HG03108 (cell line): Measurements from ENCODE around the gene IGF1.
"Not testable (repeated sequence)": the region's sequence is repeated elsewhere in the genome, so short reads cannot be mapped to it uniquely, and the experiment has no call there.

ENCODE experiments used
- ATAC-seq: cut with Tn5 transposase; IDR thresholded peaks from one replicate; pipeline ENCODE4 v1.9.1; 2021; ENCODE audit warnings: moderate library complexity; ENCODE audit not compliant: unreplicated experiment

The IGF1 gene

DNA sequence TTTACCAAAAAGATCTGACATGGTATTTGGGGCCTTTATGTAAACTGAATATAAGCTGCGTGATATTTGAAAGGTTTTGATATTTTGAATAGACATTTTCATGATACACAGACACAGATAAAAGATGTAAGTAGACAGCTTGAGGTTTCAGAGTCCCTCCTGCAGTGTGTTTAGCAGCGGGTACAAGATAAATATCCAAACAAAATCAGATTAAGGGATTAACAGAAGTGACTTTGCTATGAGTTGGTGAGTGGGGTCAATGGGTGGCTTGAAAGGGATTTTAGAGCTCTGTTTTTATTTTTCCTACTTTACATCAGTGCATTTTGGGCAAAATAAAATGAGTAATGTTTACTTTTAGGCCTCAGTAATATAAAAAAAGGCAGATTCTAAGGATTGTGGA lies 84.1 kb downstream of the IGF1 start:
- no peak for ATAC-seq

DNA sequence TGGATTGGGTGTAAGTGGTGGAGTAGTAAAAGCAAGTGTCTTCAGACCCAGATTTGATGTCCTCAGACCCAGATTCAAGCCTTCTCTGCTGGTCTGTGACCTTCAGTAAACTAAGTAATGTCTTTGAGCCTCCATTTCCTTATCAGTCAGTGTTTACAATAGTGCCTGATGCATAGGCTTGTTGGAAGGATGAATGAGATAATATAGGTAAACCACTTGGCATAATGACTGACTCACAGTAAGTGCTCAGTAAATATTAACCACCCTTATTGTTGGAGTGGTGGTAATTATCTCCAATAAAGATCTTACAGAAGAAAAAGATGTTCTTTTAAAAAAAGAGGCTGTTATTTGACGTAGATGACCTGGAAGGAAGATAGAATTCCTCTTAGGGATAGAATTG lies 86.2 kb downstream of the IGF1 start:
- no peak for ATAC-seq

DNA sequence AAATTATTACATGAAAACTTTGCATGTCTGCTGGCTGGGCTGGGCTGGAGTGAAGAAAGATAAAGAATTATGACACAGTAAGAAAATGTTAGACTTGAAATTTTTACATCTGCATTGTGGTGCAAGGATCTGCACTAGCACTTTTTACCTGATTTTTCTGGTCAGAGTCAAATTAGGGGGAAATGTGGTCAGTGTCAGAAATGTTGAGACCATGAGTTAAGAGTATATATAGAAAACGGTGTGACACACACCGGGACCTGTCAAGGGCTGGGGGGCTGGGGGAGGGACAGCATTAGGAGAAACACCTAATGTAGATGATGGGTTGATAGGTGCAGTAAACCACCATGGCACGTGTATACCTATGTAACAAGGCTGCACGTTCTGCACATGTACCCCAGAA lies 90.3 kb downstream of the IGF1 start:
- no peak for ATAC-seq

DNA sequence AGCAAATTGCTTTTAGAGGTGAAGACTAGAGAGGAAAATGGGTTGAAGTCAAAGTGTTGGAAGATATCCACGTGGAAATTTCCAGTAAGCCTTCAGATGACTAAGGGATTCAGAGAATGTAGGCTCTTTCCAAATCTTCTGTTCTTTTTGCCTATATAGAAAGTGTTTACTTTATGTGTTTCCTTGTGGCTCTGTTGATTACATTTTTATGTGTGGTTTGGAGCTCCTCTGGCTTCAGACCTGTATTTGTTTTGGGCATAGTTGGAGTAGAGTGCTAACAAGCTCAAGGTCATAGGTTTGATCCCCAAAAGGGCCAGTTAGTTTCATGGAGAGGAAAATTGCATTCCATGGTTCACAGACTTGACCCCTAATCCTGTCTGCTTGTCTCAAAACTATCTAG lies 91.9 kb downstream of the IGF1 start:
- ATAC-seq: no peak

DNA sequence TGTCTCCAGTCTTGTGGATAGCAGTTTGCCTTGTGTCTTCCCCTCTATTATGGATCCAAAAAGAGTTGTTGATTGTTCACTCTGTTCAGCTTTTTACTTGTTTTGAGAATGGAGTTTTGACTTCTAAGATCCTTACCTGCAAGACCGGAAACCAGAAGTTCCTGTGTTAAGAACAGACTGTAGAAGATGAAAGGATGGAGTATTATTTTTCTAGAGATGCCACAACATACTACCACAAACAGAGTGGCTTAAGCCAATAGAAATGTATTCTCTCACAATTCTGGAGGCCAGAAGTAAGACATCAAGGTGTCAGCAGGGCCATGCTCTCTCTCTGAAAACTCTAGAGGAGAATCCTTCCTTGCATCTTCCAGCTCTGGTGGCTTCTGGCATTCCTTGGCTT lies 95.0 kb downstream of the IGF1 start:
- ATAC-seq: no peak

DNA sequence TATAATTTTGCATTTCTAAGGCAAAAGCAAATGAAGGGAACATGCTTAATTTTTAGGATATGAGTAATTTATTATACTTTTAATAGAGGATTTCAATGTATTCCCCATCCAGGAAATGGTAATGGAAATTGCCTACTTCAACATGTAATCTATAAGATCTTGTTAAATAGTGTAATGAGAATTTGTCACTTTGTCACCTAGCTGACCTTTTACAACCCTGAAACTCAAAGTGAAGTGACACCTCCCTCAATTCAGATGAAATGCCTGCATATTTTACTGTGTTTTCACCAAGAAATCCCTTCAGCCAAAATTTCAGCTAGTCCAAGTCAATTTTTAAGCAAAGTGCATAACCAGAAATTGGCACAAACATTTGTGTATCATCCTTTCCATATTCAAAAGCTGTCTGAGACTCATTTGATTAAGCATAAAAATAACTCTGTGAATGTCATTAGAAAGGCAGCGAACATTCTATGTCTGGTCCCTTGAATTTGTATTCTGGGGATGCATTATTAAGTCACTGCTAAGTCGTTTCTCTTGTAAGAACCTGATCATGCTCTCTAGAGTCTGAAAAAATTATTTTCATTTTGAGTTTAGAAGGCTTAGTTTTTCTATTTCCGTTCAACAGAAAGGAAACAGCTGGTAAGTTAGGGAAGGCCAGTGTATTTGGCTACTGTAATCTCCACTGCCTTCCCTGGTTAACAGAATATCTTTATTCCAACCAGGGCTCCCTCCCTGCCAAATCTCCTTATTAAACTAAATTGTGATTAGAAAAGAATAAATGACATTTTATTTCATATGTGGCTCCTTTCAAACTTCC lies 100.8 kb downstream of the IGF1 start:
- ATAC-seq: no peak

DNA sequence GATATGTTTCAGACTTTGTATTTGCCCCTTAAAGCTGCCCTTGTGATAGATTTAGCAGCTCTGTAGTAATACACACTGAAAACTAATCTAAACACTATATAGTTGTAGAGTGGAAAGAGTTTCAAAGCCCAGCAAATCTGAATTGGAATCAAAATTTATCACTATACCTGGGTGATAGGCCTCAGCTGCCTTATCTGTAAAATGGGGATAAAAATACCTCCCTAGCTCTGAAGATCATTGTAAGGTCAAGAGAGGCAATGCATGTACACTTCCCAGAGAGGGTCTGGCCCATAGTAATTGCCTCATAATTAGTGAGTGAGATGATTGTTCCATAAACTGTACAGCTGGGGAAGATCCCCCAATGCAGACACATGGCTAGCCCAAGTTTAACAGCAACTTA lies 103.6 kb downstream of the IGF1 start:
- no peak for ATAC-seq

DNA sequence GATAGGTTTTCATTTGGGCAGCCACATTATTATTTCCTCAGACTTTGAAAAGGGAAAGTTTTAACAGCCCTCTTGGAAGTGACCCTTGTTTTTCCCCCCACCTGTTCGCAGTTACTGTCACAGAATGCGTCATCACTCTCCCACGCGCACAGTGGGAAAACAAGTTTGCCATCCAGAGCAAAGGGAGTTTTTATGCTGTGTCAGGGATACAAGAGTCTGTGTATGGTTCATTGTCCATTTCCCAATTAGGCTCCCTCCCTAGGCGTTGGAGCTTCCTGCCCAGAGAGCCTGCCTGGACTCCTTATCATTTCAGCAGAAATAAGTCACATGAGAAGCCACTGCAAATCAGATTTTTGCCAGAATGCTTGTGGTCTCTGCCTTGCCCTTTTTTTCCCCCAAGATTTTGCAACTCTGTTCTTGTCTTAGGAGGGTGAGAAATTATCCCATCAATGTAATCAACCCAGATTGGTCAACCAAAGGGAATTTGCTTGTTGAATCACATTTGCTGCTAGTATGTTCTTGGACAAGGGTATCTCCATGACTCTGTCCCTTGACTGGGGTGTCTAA lies 104.1 kb downstream of the IGF1 start:
- no peak for ATAC-seq

DNA sequence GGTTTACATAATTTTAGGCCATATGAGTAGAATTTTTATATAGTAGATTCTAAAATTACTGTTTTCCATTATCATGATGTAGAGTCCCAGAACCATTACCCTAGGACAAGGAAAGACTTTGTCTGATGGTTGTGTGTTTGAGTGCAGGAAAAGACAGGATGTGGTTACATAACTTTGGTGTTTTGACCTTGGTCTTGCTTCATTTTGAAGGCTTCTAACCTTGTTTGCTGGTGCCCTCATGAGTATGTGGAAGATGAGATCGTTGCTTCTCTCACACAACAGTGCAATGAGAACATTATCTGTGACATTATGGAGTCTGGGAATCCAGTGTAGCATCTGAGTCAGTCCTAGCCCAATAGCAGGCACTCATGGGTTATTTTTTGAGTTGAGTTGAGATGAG lies 106.2 kb downstream of the IGF1 start:
- no peak for ATAC-seq

DNA sequence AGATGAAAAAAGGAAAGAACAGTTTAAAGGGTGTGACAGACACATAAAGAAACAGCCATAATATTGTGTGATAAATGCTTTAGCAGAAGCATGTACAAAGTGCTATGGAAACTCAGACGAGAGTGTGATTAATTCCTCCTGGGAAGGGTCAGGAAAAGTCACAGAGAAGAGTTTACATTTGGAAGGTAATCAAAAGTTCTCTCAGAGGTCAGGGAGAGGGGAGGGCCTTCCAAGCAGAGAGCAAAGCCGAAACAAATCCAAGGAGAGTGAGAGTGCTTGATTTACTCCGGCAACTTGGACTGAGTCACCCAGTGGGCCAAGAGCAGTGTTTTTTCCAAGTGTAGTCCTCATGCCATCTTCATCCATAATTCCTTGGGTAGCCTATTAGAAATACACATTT lies 108.3 kb downstream of the IGF1 start:
- ATAC-seq: no peak

DNA sequence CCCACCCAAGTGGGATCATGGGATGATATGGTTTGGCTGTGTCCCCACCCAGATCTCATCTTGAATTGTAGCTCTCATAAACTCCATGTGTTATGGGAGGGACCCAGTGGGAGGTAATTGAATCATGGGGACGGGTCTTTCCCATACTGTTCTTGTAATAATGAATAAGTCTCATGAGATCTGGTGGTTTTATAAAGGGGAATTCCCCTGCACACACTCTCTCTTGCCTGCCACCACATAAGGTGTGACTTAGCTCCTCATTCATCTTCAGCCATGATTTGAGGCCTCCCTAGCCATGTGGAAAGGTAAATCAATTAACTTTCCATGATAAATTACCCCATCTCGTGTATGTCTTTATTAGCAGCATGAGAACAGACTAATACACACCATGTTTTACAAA lies 109.2 kb downstream of the IGF1 start:
- ATAC-seq: no peak

DNA sequence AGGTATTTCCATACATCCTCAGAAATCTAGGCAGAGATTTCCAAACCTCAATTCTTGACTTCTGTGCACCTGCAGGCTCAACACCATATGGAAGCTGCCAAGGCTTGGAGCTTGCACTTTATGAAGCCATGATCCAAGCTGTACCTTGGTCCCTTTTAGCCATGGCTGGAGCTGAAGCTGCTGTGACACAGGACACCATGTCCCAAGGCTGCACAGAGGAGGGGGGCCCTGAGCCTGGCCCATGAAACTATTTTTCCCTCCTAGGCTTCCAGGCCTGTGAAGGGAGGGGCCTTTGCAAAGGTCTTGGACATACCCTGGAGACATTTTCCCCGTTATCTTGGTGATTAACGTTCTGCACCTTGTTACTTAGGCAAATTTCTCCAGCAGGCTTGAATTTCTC lies 110.5 kb downstream of the IGF1 start:
- no peak for ATAC-seq

DNA sequence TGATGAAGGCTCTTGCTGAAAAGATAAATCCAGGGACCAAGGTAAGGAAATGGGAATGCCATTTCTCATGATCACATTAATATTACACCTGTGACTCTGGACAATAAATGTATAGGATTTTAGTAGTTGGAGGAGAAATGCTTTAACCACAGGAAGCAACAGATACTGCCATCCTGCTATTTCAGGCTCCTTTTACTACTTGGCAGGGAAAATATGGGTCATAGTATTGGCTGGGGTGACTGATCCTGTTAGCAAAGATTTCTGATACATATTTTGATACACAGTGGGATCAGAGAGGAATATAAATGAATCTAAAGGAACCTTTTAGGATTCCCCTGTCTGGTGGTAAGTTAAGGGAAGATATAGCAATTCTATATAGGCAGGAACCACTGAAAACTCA lies 115.0 kb downstream of the IGF1 start:
- no peak for ATAC-seq

DNA sequence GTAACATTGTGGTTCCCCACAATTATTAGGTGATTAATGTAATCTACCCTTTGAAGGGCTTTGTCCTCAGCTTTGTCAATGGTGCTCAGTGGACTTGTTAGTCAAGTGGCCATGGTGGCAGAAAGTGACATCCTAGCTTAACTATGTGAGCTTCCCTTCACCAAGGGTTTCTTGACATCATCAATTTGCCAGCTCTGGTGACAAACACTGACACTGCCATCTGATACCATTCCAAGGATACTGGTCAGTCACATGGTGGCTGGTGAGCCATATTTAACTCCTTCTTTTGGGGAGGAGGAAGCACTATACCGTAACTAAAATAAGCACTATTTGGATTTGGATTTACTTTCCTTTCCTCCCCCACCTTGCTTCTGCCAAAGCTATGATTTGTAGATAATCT lies 115.7 kb downstream of the IGF1 start:
- no peak for ATAC-seq

DNA sequence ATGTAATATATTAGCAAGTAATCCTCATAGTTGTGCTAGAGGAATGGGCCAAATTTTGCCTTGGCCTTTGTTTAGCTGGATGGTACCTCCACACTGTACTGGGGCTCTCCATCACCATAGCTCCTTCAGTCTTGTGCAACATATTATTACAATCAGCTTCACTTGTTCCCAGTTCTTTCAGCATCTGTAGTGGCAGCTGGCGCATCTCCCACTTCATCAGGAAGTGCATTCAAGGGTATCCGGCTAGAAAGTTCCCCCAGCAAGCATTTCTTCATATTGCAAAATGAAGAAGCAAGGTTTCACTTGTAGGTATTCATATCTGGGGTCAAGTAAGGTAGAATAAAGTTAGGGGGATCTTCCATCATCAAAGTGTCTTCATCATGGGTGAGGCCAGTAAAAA lies 123.7 kb downstream of the IGF1 start:
- ATAC-seq: no peak

DNA sequence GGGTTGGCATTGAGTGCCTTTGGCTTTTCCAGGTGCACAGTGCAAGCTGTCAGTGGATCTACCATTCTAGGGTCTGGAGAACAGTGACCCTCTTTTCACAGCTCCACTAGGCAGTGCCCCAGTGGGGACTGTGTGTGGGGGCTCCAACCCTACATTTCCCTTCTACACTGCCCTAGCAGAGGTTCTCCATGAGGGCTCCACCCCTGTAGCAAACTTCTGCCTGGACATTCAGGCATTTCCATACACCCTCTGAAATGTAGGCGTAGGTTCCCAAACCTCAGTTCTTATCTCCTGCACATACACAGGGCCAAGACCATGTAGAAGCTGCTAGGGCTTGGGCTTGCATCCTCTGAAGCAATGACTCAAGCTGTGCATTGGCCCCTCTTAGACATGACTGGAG lies 126.1 kb downstream of the IGF1 start:
- not testable (repeated sequence) for ATAC-seq

DNA sequence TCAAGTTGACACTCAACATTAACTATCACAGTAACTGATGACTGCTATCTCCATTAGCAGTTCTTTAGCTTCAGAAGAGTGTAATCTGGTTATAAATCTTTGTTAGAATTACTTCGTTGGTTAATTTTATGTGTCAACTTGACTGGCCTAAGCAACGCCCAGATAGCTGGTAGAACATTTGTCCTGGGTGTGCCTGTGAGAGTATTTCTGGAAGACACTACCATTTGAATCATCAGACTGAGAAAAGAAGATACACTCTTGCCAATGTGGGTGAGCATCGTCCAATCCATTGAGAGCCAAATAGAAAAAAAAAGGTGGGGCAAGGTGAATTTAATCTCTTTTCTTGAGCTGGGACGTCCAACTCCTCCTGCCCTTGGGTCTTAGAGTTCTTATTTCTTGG lies 129.0 kb downstream of the IGF1 start:
- ATAC-seq: no peak

DNA sequence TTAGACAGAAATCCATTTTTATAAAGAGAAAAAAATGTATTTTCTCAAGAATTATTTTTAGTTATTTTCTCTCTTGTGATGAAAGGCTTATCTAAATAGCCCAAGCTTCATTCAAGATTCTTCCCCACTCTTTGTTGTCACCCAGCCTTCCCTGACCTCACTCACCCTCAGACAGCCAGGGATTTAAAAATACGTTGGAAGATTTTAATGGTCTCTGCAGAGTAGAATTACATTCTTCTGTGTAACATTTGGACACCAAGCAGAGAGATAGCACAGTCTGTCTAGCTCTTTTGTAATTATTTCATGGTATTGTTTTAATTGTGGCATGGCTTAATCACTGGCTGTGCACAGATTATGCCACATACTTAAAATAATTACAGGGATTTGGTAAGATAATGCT lies 130.3 kb downstream of the IGF1 start:
- no peak for ATAC-seq

DNA sequence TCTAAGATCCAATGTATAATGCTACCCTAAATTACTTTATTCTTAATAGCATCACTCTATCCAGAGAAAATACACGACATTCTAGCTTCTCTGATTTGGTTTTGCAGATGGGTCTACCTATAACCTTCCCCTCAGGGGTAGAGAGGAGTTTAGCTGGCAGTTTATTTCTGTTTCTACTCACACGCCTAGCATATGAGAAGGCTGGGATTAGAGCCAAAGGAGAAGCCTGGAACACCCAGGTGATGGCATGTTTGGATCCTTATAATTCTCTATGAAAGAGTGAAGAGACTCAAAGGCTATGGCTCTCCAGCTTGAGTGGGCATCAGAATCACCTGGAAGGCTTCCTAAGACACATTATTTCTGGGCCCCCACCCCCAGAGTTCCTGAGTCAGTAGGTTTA lies 131.3 kb downstream of the IGF1 start:
- ATAC-seq: no peak

DNA sequence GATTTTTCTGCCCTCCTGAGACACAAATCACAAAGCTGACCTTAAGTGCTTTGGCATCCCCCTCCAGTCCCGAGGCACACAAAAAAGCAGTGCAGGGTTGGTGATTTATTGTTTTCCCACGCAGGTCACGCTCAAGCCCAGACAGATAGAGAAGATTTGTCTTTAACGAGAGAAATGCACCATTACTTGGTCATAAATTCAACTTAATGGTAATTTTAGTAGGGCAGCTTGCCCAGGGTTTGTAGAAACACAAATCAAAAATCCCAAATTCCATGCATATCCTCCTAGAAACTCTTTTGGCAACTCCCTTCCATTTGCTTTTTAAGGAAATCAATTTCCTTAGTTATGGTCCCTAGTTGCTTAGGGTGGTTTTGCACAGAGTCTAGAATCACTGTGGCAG lies 132.6 kb downstream of the IGF1 start:
- no peak for ATAC-seq
